LNCaP clone FGC (cell line): ENCODE data around the gene BOC.

Experiments used
- DNase-seq: peaks from one replicate; pipeline ENCODE4 v3.0.0-alpha.2; 2011; ENCODE audit warnings: low read depth
- H3K4me3 ChIP-seq: 2 replicates; pipeline ENCODE4 v1.5.1; 2011; ENCODE audit warnings: mild to moderate bottlenecking, low read depth, low read length, control low read depth
- CTCF ChIP-seq: IDR thresholded peaks from 2 replicates; pipeline ENCODE4 v1.5.1; 2012; ENCODE audit warnings: mild to moderate bottlenecking; ENCODE audit not compliant: control insufficient read depth, insufficient read depth; ENCODE audit errors: extremely low read depth

The BOC gene

GRCh38 chr3:113205481-113205880 is 5.9 kb upstream of the BOC start:
- no peak for TF ChIP-seq CTCF

DNA sequence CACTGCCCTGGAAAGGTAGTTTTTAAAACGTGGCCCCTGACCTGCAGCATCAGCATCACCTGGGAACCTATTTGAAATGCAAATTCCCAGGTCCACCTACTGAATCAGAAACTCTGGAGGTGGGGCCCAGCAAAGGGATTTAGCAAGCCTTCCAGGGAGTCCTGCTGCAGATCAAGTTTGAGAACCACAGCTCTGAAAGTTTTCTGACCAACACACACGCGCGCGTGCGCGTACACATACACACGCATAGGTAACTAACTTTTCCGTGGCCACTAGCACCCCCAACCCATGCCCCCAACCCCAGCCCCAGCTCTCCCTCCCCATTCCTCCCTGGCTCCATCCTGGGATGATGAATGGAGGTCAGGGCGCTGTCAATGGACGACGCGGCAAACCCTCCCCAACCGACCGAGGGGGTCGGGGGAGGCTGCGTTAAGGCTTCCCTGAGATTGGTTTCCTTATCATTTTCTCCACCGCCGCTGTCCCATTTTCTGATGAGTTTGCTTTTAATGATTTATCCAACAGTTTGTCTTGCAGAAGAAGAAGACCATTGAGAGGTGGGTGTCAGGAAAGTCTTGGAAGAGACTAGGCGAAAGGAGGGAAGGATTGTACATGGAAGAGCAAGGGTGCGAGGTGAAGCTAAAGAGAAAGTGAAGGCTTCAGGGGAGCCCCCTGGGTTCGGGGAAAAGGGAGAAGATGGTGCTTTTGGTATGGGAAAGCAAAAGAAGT is 590 bp upstream of the BOC start:
- no peak for TF ChIP-seq CTCF
- DNase-seq = no peak
- H3K4me3 ChIP-seq = peak overlapping the region; percentile 69

More at GRCh38 chr3:113205481-113205880, 5.9 kb upstream of the BOC start:
- H3K4me3 ChIP-seq = no peak overlapping the region
- DNase-seq = no peak

- no peak for TF ChIP-seq CTCF
- peak overlapping the region; percentile 69 for H3K4me3 ChIP-seq
- no peak for DNase-seq
These were observed 940 bp downstream of the BOC start for GRCh38 chr3:113212150-113212843.

- no peak for TF ChIP-seq CTCF
- H3K4me3 ChIP-seq = no peak overlapping the region
- DNase-seq = no peak
These were observed 1.6 kb downstream of the BOC start for GRCh38 chr3:113212844-113213375.

GRCh38 chr3:113213896-113214587 is 2.7 kb downstream of the BOC start:
- no peak for TF ChIP-seq CTCF
- H3K4me3 ChIP-seq = no peak overlapping the region
- no peak for DNase-seq

DNA sequence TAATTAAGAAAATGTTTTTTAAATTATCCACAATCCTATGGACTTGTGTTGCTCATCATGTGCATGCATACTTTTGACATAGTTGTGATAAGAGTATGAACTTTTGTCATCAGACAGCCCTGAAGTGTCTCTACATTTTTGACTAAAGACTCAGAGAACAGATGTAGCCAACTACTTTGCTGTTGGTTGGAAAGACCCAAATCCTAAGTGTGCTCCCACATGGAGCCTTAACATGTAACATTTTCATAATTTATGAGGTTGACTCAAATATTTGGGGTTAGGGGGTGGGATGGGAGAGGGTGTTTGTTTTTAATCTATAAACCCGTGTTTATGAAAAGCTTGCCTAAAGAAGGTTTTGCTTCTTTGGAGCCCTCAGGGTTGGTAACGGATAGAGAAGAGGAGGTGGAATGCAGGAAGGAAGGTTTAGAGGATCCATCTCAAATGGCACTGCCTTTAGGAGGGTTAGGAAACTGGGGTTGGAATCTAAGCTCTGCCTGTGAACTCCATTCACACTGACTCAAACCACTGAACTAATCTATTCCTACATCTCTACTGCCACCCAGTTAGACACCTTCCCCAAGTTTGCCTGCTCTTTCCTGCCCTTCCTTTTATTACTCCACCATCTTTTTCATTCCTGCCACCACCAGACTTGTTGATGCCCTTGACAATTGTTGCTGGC is 3.7 kb downstream of the BOC start:
- no peak overlapping the region for H3K4me3 ChIP-seq
- no peak for DNase-seq
- no peak for TF ChIP-seq CTCF
